NCI-H128 (cell line): Measurements from ENCODE around the gene MAOA.
"Not testable (repeated sequence)": the region's sequence is repeated elsewhere in the genome, so short reads cannot be mapped to it uniquely, and the experiment has no call there.

ENCODE experiments used
- DNase-seq: peaks from one replicate; lab custom pipeline; 2025; ENCODE audit not compliant: unreplicated experiment; lab: John Stamatoyannopoulos, UW

The MAOA gene

DNA sequence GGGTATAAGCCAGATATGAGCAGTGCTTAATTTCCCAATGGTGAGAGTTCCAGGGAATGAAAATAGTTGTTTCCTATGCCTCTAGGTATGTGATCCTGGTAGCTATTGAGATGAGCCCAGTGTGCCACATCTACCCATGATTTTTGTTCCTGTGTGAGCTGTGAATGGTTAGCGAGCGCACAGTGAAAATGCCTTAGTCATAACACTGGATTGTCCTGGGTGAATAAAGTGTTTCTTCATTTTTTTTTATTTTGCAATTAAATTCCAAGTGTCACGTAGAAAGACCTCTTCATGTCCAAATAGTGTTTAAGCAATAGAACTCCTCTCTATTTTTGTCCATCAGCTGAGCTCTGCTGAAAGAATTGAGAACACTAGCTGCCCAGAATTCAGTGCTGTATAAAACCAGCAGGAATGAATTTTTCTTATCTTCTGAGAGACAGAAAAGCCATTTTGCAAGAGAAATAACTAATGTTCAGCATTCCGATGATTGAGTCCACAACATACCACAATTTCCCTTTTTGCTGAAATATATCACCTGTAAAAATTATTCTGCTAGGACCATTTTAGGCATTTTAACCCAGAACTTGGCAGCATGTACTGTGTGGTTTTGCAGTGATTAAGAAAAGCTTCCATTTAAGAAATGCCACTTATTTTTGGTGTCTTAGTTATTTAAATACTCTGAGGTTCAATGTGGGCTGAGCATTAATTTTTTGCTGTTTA lies 5.6 kb downstream of the MAOA start:
- DNase-seq = no peak

GRCh38 chrX:43663173-43663572 lies 7.1 kb downstream of the MAOA start:
- DNase-seq = no peak

GRCh38 chrX:43664258-43664657 lies 8.2 kb downstream of the MAOA start:
- no peak for DNase-seq

DNA sequence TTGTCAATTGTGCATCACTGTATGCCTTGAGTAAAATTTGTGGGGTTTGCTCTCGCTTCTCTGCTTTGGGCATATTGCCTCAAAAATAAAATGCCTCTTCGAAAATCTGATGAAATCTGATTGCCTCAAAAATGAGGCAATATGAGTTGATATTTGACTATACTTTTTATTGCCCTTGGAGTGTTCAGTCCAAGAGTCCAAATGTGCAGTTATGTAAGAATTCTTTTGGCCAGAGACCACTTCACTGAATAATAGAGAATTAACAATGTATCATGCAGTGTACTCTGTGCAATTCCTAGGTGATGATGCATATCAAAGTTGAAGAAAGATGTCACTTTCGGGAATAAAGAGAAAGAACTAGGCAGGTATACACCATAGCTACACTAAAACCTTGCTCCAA lies 8.6 kb downstream of the MAOA start:
- no peak for DNase-seq

DNA sequence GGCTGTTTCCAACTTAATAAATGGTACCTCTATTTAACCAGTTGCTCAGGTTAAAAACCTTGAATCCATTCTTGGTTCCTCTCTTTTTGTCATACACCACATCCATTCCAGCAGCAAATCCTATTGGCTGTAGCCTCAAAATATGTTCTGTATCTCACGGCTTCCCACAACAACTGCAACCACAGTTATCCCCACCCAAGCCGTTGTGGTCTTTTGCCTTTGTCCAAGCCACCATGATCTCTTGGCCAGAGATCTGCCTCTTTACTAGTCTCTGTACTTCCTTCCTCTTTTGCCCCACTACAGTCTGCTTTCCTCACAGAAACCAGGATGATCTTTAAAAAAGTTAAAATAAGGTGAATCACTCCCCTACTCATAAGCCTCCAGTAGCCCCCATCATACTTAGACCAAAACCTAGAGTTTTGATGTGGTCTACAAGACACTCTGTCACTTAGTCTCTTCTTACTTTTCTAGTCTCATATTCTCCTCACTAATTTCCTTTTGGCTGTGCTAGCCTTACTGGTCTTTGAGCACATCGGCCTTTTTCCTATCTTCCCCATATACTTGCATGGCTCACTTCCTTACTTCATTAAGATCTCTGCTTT lies 10.3 kb downstream of the MAOA start:
- no peak for DNase-seq

DNA sequence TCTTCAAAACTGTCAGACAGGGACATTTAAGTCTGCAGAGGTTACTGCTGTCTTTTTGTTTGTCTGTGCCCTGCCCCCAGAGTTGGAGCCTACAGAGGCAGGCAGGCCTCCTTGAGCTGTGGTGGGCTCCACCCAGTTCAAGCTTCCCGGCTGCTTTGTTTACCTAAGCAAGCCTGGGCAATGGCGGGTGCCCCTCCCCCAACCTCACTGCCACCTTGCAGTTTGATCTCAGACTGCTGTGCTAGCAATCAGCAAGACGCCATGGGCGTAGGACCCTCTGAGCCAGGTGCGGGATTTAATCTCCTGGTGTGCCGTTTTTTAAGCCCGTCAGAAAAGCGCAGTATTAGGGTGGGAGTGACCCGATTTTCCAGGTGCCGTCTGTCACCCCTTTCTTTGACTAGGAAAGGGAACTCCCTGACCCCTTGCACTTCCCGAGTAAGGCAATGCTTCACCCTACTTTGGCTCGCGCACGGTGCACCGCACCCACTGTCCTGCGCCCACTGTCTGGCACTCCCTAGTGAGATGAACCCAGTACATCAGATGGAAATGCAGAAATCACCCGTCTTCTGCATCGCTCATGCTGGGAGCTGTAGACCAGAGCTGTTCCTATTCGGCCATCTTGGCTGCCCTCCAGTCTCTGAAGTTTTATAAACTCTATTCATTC lies 20.0 kb downstream of the MAOA start:
- DNase-seq = not testable (repeated sequence)

- no peak for DNase-seq
These were observed 21.0 kb downstream of the MAOA start for GRCh38 chrX:43676971-43677572.

GRCh38 chrX:43677993-43678392 lies 21.9 kb downstream of the MAOA start:
- no peak for DNase-seq

GRCh38 chrX:43679058-43679457 lies 23.0 kb downstream of the MAOA start:
- no peak for DNase-seq

- DNase-seq = no peak
These were observed 23.7 kb downstream of the MAOA start for GRCh38 chrX:43679778-43680177.

- no peak for DNase-seq
These were observed 26.6 kb downstream of the MAOA start for GRCh38 chrX:43682726-43683125.

DNA sequence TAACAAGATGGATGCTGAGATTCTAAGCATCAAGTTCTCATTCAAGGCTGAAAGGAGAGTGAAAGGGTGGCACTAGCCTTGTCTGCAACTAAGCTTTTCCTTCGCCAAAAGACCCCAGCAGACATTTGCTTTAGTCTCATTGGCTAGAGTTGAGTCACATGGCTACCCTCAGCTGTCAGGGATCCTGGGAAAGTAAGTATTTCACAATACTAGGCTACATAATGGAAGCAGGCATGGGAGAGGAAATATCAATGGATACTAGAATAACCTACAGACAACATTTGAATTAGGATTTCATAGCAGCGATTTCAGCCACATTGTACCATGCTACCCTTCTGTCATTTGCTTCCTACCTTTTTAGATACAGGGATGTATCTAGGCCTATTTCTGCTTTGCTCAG lies 29.1 kb downstream of the MAOA start:
- DNase-seq = no peak

- DNase-seq = no peak
These were observed 32.5 kb downstream of the MAOA start for GRCh38 chrX:43688586-43688985.

DNA sequence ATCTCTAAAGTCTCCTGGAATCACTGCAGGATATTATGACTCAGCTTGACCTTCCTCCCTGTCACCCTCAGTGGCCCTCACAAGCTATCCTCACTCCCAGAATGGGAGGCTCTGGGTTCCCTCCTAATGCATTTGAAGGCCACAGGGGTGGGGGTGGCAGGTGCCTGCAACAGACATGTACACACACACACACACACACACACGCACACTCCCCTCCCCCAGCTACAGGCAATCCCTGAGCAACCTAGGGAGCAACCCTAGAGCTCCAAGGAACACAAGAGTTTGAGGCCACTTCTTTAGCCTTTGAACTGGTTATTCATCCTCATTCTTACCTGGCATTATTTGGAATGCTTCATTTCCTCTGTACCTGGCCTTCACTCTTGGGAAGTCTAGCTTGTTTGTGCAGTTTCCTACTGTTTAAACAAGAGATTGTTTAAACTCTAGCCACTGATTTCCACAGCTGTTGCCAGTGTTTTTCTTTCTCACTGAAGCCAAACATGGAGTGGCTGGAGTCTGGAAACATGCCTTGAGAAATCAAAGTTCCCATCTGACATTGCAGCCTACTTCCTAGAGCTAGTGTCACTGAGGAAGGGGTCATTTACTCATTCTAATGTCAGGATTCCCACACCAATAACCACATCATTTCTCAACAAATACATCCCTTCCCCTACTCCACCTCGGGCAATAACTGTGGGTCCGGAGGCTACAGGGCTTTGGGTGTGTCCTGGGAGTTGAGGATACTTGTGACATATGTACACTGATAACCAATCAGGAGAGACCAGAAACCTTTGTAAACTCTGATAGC lies 37.7 kb downstream of the MAOA start:
- DNase-seq = no peak

DNA sequence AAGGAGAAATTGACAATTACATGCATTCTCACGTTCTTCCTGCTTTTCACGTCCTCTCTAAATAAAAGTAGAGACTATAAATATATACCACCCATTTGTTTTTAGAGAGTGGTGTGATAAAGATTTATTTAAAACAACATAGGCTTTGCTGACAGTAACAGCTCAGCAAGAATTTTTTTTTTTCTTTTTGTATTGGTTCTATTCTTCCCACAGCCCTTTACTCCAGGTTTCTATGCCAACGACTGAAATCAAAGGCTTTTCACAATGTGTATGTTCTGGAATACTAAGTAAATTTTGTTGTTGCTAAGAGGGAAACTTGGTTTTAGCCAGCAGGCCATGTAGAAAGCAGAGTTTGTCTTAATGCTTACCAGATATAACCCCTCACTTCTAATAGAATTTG lies 43.4 kb downstream of the MAOA start:
- no peak for DNase-seq

DNA sequence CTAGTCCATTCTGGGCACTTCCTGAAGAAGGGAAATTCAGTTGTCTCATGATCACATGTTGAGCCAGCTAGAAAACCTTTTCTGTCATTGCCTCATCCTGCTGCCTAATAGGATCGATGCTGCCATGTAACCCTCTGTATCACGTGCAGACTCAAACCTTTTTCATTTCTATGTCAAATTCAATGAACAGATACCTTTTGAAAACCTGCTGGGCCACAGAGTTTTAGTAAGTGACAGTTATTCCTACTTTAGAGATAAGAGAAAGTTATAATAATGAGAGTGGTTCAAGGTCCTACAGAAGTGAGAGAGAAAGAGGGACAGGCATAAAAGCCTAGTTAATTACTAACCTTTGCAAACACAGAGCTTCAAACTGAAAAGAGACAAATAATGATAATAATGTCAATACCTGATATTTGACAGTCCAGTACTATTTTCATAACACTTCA lies 46.0 kb downstream of the MAOA start:
- DNase-seq = no peak

GRCh38 chrX:43702660-43703059 lies 46.6 kb downstream of the MAOA start:
- DNase-seq = no peak

GRCh38 chrX:43703211-43703791 lies 47.2 kb downstream of the MAOA start:
- DNase-seq = no peak

DNA sequence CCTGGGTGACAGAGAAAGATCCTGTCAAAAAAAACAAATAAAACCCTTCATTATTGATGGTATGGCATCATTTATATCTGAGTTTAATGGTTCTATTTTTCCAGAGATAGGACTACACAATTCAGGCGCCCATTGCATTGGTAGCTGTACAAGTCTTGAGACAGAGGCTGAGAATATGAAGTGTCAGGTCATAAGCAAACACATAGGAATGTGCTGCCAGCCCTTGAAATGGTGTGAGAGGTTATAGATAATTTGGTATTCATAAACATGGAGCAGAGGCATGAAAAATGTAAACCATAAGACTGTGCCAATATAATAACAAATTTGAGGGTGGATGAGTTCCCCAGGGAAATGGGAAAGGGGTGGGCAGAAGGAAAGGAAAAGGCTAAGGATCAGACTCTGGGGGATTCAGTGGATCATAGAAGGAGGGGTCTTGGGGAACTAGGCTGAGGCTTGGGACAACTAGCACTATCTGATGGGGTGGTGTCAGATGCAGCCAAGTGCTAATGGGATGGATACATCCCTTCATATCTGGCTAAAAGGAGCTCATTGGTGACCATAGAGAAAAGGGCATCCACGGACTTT lies 50.8 kb downstream of the MAOA start:
- DNase-seq = no peak

- DNase-seq = no peak
These were observed 51.9 kb downstream of the MAOA start for GRCh38 chrX:43707812-43708548.
